ELF-1 (cell line): ENCODE measurements around the gene LMTK2.

ENCODE experiments used
- DNase-seq: peaks from one replicate; pipeline ENCODE4 v3.0.0-alpha.2; 2016; ENCODE audit warnings: low read depth, low spot score

Gene LMTK2

GRCh38 chr7:98234429-98235147 lies 127.9 kb downstream of the LMTK2 start:
- DNase-seq: no peak

- DNase-seq: no peak
Observed at GRCh38 chr7:98235901-98236300, 129.2 kb downstream of the LMTK2 start.

DNA sequence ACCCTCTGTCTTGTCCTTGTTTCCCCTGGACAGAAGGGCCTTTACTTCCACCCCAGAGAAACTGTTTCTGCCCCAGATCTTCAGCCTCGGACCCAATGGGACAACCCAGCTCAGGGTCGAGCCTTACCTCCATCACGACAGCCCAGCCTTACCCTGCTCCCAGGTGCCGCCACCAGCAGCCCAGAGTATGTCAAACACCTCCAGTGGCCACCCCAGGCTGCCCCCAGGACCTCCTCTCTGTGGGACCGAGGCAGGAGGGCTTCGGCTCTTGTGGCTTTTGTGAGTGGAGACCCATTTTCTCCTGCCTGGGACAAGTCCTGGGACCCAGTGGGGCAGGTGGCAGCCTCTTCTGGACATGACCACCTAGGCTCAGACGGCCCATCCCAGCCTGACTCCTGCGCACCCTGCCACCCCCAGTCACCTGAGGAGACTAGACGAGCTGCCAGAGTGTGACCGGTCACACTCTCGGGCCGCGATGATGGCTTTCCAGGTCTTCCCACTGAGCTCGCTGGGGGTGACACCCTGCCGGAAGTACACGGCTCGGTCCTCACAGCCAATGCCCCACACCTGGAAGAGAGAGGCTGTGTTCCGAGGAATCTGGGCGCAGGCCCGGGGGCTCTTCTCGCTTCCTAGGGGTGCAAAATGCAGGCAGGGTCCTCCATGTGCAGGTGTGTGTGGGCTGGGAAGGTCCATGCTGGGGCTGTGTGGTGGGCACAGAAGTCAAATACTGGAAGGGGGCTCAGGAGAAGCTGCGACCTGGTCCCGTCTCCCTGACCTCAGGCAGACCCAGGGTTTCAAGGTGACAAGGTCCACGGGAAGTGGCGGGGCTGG lies 129.9 kb downstream of the LMTK2 start:
- no peak for DNase-seq

DNA sequence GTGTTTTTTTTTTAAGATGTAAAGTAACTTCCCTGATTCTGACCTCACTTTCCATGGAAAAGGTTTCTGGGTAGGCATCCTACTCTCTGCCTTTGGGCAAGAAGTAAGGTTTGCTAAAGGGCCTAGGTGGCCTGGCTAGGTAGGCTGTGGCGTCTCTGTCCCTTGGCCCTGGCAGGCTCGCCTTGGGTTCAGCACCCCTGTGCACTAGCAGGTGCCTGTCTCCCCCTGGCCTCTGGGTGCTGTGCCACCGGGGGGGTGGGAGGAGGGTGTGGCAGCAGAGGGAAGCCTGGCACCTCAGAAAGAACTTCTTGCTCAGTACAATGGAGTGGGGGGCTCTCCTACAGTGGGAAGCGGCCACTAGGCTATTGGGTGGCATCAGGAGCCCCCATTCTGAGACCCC lies 131.4 kb downstream of the LMTK2 start:
- DNase-seq: no peak

GRCh38 chr7:98238976-98239375 lies 132.3 kb downstream of the LMTK2 start:
- no peak for DNase-seq

- peak; percentile 69 for DNase-seq
Observed at GRCh38 chr7:98240961-98241673, 134.5 kb downstream of the LMTK2 start.

GRCh38 chr7:98241674-98242241 lies 135.1 kb downstream of the LMTK2 start:
- DNase-seq: no peak

DNA sequence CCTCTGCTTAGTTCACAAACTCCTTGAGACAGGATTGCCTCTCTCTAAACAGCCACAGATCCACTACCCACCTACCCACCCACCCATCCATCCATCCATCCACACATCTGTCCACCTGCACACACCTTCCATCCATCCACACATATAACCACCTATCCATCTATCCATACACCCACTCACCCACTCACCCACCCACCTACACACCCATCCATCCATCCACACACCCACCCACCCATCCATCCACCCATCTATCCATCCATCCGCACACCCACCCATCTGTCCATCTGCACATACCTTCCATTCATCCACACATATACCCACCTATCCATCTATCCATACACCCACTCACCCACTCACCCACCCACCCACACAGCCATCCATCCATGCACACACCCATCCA lies 135.7 kb downstream of the LMTK2 start:
- DNase-seq: no peak

DNA sequence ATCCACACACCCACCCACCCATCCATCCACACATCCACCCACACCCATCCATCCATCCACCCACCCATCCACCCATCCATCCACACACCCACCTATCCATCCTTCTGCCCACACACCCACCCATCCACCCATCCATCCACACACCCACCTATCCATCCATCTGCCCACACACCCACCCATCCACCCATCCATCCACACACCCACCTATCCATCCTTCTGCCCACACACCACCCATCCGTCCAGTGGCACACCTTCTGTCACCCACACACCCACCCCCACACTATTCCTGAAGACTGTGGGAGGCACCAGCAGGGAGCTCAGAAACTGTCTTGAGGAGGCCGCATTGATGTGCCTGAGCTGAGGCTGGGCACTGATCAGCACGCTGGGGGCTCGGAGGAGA lies 136.3 kb downstream of the LMTK2 start:
- DNase-seq: no peak

DNA sequence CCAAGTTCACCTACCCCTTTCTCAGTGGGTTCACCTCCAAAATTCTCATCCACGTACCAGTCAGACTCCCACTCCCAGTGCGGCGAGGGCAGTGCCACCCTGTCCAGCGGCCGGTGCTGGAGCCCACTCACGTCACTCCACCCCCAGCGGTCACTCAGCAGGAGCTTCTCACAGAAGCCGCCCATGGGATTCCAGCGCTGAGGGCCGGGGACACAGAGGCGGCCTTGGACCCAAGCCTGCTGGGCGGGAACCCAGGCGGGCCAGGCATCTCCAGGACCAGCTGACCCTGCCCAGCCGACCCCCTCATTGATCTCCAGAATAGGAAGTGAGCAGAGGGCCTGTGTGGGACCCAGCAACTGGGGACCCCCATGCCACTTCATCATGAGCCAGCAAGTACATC lies 138.2 kb downstream of the LMTK2 start:
- DNase-seq: no peak

- DNase-seq: no peak
Observed at GRCh38 chr7:98248156-98248555, 141.5 kb downstream of the LMTK2 start.

DNA sequence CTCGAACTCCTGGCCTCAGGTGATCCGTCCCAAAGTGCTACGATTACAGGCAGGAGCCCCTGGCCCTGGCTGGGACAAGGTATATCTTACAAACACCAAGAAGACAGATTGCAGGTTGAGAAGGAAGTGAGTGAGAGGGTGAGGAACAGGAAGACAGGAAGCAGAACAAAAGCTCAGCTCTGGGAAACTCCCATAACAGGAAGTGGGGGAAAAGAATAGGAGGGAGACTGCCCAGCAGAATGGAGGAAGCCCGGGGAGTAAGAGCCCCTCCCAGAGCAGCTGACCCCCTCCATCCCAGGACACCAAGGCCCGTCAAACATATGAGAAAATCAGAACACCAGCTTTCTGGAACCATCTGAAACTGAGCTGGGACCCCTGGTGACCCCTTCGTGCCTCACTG lies 142.4 kb downstream of the LMTK2 start:
- DNase-seq: no peak

- no peak for DNase-seq
Observed at GRCh38 chr7:98250789-98251188, 144.1 kb downstream of the LMTK2 start.

DNA sequence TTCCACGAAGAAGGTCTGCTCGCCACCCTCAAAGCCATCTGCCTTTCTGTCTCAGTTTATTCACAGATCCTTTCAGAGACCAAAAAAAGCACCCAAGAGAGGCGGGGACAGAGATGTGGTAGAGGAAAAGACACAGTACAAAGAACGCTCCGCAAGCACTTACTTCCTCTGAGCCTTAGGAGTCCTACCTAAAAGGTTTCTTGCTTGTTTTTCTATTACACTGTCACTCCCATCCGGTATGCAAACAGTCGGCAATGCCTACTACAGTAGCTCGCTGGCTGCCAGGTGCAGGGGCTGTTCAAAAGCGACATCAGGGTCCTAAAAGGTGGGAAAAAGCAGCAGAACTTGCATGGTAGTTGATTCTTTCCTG lies 144.6 kb downstream of the LMTK2 start:
- no peak for DNase-seq

- DNase-seq: peak; percentile 96
Observed at GRCh38 chr7:98251601-98252424, 145.2 kb downstream of the LMTK2 start, which contains the start of gene TECPR1. Gene TECPR1 (minus strand): TSS chr7:98252232. CDS start chr7:98246146, 6,086 bp downstream.

- no peak for DNase-seq
Observed at GRCh38 chr7:98252425-98253054, 145.9 kb downstream of the LMTK2 start.

- no peak for DNase-seq
Observed at GRCh38 chr7:98254516-98254915, 147.9 kb downstream of the LMTK2 start.

- DNase-seq: no peak
Observed at GRCh38 chr7:98254951-98255610, 148.4 kb downstream of the LMTK2 start.

DNA sequence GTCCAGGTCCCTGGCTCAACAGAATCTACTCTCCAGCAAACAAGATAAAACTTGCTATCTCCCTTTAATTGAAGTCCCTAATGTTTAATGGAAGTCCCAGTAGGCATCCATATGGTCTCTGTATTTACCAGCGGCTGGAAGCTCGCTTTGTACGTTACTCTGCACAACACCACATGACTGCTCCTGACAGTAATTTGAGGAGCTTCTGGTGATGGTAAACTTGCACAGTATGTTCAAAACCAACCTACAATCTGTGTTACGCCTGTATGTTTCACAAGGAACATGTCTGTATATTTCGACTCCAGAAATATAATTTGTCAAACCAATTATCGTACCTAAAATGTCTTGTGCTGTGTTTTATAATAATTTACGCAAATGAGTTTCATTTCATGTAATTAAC lies 149.8 kb downstream of the LMTK2 start:
- DNase-seq: no peak

DNA sequence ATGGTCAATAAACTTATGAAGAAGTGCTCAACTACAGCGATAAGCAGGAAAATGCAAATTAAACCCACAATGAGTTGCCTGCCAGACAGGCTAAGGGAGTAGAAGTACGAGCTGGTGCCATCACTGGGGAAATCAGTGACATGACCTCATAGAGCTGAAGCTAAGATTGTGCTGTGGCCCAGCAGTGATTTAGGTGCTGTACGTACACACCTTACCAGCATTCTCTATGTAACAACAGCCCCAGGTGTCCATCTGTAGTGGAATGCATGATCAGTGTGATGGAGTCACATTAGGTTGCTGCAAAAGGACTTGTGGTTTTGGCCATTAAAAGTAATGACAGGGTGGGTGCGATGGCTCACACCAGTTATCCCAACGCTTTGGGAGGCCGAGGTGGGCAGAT lies 151.0 kb downstream of the LMTK2 start:
- no peak for DNase-seq
